ENCODE data around the gene THSD4.

DNA sequence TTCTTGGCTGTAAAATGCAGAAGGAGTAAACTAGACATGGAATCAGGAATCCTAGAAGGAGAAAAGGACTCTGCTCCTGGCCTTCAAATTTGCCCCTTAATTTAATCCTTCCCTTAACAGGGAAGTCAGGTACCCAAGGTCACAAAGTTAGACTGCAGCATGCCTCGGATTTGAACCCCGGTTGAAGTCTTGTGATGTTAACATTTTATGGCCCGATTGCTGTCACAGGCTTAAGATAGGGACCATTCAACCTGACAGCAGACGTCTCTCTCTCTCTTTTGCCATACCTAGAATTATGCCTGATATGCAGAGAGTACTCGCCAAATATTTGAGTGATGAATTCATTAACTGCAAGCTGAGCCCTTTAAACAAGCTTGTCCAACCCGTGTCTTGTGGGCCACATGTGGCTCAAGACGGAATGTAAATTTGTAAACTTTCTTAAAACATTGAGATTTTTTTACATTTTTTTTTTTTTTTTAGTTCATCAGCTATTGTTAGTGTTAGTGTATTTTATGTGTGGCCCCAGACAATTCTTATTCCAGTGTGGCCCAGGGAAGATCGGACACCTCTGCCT, 217.2 kb downstream of the THSD4 start:
- TF ChIP-seq, protein P1, sequence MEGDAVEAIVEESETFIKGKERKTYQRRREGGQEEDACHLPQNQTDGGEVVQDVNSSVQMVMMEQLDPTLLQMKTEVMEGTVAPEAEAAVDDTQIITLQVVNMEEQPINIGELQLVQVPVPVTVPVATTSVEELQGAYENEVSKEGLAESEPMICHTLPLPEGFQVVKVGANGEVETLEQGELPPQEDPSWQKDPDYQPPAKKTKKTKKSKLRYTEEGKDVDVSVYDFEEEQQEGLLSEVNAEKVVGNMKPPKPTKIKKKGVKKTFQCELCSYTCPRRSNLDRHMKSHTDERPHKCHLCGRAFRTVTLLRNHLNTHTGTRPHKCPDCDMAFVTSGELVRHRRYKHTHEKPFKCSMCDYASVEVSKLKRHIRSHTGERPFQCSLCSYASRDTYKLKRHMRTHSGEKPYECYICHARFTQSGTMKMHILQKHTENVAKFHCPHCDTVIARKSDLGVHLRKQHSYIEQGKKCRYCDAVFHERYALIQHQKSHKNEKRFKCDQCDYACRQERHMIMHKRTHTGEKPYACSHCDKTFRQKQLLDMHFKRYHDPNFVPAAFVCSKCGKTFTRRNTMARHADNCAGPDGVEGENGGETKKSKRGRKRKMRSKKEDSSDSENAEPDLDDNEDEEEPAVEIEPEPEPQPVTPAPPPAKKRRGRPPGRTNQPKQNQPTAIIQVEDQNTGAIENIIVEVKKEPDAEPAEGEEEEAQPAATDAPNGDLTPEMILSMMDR (IDR thresholded peaks at IDR 0.05) = no peak
- TF ChIP-seq POLR2A (IDR thresholded peaks at IDR 0.05) = no peak
